ENCODE data around the gene ZNF212.

GRCh38 chr7:149302222-149302621 lies 62.8 kb downstream of the ZNF212 start:
- TF ChIP-seq CTCF (IDR thresholded peaks at IDR 0.05 in 4 of 5, conservative IDR thresholded peaks at IDR 0.05 in 1 of 5) (no peak), POLR2A (IDR thresholded peaks at IDR 0.05) (no peak)

All from gastrocnemius medialis (tissue), 4 donors.